ENCODE data around the gene OPCML.

DNA sequence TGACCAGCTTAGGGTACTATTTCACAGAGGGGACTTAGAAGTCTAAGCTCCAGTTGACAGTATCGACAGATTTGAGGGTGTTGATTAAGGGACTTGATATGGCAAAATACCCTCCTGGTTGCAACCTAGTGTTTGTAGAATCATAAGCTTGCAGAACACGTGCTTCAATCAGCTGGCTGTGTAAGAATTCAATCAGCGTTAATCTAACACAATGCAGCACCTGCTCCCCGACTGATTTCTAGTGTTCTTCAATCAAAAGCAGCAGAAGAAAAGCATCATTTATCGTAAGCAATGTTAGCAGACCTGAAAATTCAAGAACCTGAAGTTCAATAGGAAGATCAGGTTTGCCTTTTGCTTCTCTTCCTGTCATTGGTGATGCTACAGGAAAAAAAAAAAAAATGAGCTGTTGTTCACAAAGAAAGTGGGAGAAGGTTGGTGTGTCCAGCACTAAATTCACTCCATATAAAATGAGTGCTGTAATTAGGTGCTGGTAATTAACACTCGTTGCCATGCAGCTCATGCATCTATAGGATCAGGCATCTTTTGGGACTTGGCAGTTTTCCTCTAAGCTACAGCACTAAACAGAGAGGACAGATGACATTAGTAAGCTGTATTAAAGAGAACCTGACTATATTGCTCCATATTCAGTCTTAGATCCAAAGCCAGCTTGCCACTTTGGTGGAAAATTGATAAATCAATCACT lies 840.3 kb downstream of the OPCML start:
- TF ChIP-seq, protein P1, sequence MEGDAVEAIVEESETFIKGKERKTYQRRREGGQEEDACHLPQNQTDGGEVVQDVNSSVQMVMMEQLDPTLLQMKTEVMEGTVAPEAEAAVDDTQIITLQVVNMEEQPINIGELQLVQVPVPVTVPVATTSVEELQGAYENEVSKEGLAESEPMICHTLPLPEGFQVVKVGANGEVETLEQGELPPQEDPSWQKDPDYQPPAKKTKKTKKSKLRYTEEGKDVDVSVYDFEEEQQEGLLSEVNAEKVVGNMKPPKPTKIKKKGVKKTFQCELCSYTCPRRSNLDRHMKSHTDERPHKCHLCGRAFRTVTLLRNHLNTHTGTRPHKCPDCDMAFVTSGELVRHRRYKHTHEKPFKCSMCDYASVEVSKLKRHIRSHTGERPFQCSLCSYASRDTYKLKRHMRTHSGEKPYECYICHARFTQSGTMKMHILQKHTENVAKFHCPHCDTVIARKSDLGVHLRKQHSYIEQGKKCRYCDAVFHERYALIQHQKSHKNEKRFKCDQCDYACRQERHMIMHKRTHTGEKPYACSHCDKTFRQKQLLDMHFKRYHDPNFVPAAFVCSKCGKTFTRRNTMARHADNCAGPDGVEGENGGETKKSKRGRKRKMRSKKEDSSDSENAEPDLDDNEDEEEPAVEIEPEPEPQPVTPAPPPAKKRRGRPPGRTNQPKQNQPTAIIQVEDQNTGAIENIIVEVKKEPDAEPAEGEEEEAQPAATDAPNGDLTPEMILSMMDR (IDR thresholded peaks at IDR 0.05) = no peak
- no peak for TF ChIP-seq ZFX (IDR thresholded peaks at IDR 0.05; ENCODE audit: borderline replicate concordance)
